ENCODE measurements around the gene CENPT.

Gene CENPT

DNA sequence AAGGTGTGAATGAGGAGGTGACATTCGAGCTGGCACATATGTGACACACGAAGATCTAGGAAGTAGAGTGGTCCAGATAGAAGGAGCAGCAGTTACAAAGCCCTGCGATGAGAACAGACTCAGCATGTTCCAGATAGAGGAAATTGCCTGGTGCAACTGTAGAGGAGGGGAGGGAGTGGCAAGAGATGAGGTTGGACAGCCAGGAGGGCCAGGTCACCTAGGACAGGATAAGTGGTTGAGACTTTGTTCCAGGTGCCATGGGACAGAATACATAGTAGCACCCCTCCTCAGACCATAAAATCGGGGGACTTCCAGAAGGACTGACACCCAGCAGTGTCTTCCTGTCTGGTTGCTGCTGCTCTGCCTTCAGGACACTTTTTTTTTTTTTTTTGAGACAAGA is 11.0 kb upstream of the CENPT start:
- Histone ChIP-seq H2AFZ (ENCODE audit: low read depth, low read length) (no peak overlapping the region), H3K4me3 (ENCODE audit: low read depth in 1 of 2, low read length in 2 of 2) (no peak overlapping the region), H3K9ac (ENCODE audit: low read depth, low read length) (no peak overlapping the region), H3K4me2 (ENCODE audit: insufficient read depth, low read length) (no peak overlapping the region), H4K20me1 (ENCODE audit: insufficient read depth, low read length) (peaks cover 88% of the 10 kb centered on the region), H3K27me3 (ENCODE audit: insufficient read depth, low read length, poor library complexity) (no peaks in the 10 kb centered on the region), H3K36me3 (ENCODE audit: insufficient read depth, low read length) (peaks cover 42% of the 10 kb centered on the region; the same call in 1 of the 2 replicates), H3K4me1 (ENCODE audit: insufficient read depth, low read length) (no peaks in the 10 kb centered on the region), H3K27ac (ENCODE audit: low read length) (no peak overlapping the region), H3K9me3 (ENCODE audit: insufficient read depth, low read length, severe bottlenecking) (no peaks in the 10 kb centered on the region), H3K79me2 (ENCODE audit: insufficient read depth, low read length) (peaks cover 98% of the 10 kb centered on the region)
- TF ChIP-seq EZH2 (IDR thresholded peaks at IDR 0.05; ENCODE audit: borderline replicate concordance, low read depth, low read length, severe bottlenecking) = no peak
- ATAC-seq (ENCODE audit: insufficient read depth, low read depth) (no peak), DNase-seq (no peak)

- TF ChIP-seq, protein P1, sequence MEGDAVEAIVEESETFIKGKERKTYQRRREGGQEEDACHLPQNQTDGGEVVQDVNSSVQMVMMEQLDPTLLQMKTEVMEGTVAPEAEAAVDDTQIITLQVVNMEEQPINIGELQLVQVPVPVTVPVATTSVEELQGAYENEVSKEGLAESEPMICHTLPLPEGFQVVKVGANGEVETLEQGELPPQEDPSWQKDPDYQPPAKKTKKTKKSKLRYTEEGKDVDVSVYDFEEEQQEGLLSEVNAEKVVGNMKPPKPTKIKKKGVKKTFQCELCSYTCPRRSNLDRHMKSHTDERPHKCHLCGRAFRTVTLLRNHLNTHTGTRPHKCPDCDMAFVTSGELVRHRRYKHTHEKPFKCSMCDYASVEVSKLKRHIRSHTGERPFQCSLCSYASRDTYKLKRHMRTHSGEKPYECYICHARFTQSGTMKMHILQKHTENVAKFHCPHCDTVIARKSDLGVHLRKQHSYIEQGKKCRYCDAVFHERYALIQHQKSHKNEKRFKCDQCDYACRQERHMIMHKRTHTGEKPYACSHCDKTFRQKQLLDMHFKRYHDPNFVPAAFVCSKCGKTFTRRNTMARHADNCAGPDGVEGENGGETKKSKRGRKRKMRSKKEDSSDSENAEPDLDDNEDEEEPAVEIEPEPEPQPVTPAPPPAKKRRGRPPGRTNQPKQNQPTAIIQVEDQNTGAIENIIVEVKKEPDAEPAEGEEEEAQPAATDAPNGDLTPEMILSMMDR (IDR thresholded peaks at IDR 0.05; ENCODE audit: borderline replicate concordance, extremely low read depth, low read length, poor library complexity, severe bottlenecking) = no peak
- no peak for TF ChIP-seq EZH2 (IDR thresholded peaks at IDR 0.05; ENCODE audit: borderline replicate concordance, low read depth, low read length, severe bottlenecking)
- peaks cover 40% of the 10 kb centered on the region for H3K36me3 ChIP-seq (ENCODE audit: insufficient read depth, low read length)
- H3K4me2 ChIP-seq (ENCODE audit: insufficient read depth, low read length) = no peak overlapping the region
- H3K4me3 ChIP-seq (ENCODE audit: low read depth in 1 of 2, low read length in 2 of 2) = no peak overlapping the region
- H3K27ac ChIP-seq (ENCODE audit: low read length) = no peak overlapping the region
- DNase-seq = no peak
- no peak overlapping the region for H2AFZ ChIP-seq (ENCODE audit: low read depth, low read length)
- H4K20me1 ChIP-seq (ENCODE audit: insufficient read depth, low read length) = peaks cover 85% of the 10 kb centered on the region
- no peak overlapping the region for H3K9ac ChIP-seq (ENCODE audit: low read depth, low read length)
- ATAC-seq (ENCODE audit: insufficient read depth, low read depth) = no peak
- H3K79me2 ChIP-seq (ENCODE audit: insufficient read depth, low read length) = peaks cover 98% of the 10 kb centered on the region
- no peaks in the 10 kb centered on the region for H3K27me3 ChIP-seq (ENCODE audit: insufficient read depth, low read length, poor library complexity)
- H3K9me3 ChIP-seq (ENCODE audit: insufficient read depth, low read length, severe bottlenecking) = no peaks in the 10 kb centered on the region
- no peaks in the 10 kb centered on the region for H3K4me1 ChIP-seq (ENCODE audit: insufficient read depth, low read length)
Measured at GRCh38 chr16:67857547-67858233, 10.2 kb upstream of the CENPT start.

- Histone ChIP-seq H3K4me3 (ENCODE audit: low read depth in 1 of 2, low read length in 2 of 2) (no peak overlapping the region), H3K9me3 (ENCODE audit: insufficient read depth, low read length, severe bottlenecking) (no peaks in the 10 kb centered on the region), H3K36me3 (ENCODE audit: insufficient read depth, low read length) (peaks cover 37% of the 10 kb centered on the region), H3K4me1 (ENCODE audit: insufficient read depth, low read length) (no peaks in the 10 kb centered on the region), H3K79me2 (ENCODE audit: insufficient read depth, low read length) (peaks cover 98% of the 10 kb centered on the region), H3K4me2 (ENCODE audit: insufficient read depth, low read length) (no peak overlapping the region), H3K27me3 (ENCODE audit: insufficient read depth, low read length, poor library complexity) (no peaks in the 10 kb centered on the region), H3K27ac (ENCODE audit: low read length) (no peak overlapping the region), H2AFZ (ENCODE audit: low read depth, low read length) (no peak overlapping the region), H4K20me1 (ENCODE audit: insufficient read depth, low read length) (peaks cover 79% of the 10 kb centered on the region), H3K9ac (ENCODE audit: low read depth, low read length) (no peak overlapping the region)
- DNase-seq (no peak), ATAC-seq (ENCODE audit: insufficient read depth, low read depth) (no peak)
- TF ChIP-seq EZH2 (IDR thresholded peaks at IDR 0.05; ENCODE audit: borderline replicate concordance, low read depth, low read length, severe bottlenecking) = no peak
- TF ChIP-seq, protein P1 (IDR thresholded peaks at IDR 0.05; ENCODE audit: borderline replicate concordance, extremely low read depth, low read length, poor library complexity, severe bottlenecking) = no peak
Measured at GRCh38 chr16:67856927-67857546, 9.5 kb upstream of the CENPT start.

- H3K9ac ChIP-seq (ENCODE audit: low read depth, low read length) = no peak overlapping the region
- TF ChIP-seq, protein P1 (IDR thresholded peaks at IDR 0.05; ENCODE audit: borderline replicate concordance, extremely low read depth, low read length, poor library complexity, severe bottlenecking) = no peak
- TF ChIP-seq EZH2 (IDR thresholded peaks at IDR 0.05; ENCODE audit: borderline replicate concordance, low read depth, low read length, severe bottlenecking) = no peak
- H3K36me3 ChIP-seq (ENCODE audit: insufficient read depth, low read length) = peaks cover 36% of the 10 kb centered on the region
- no peak overlapping the region for H3K27ac ChIP-seq (ENCODE audit: low read length)
- H3K4me2 ChIP-seq (ENCODE audit: insufficient read depth, low read length) = no peak overlapping the region
- H3K4me3 ChIP-seq (ENCODE audit: low read depth in 1 of 2, low read length in 2 of 2) = no peak overlapping the region
- H3K9me3 ChIP-seq (ENCODE audit: insufficient read depth, low read length, severe bottlenecking) = no peaks in the 10 kb centered on the region
- no peaks in the 10 kb centered on the region for H3K27me3 ChIP-seq (ENCODE audit: insufficient read depth, low read length, poor library complexity)
- H3K4me1 ChIP-seq (ENCODE audit: insufficient read depth, low read length) = no peaks in the 10 kb centered on the region
- H4K20me1 ChIP-seq (ENCODE audit: insufficient read depth, low read length) = peaks cover 72% of the 10 kb centered on the region
- no peak for DNase-seq
- no peak for ATAC-seq (ENCODE audit: insufficient read depth, low read depth)
- no peak overlapping the region for H2AFZ ChIP-seq (ENCODE audit: low read depth, low read length)
- H3K79me2 ChIP-seq (ENCODE audit: insufficient read depth, low read length) = peaks cover 98% of the 10 kb centered on the region
Measured at GRCh38 chr16:67855789-67856188, 8.3 kb upstream of the CENPT start.
